Activated CD4-positive, alpha-beta T cell treated with anti-CD3 and anti-CD28 coated beads for 48 hours (primary cell): Measurements from ENCODE around the gene HLA-DRB1.
A peak's percentile ranks its signal among the peaks of the same experiment; 100 is the strongest.
"Not testable (repeated sequence)": the region's sequence is repeated elsewhere in the genome, so short reads cannot be mapped to it uniquely, and the experiment has no call there.

Source experiments
- DNase-seq: peaks from one replicate; pipeline ENCODE4 v3.0.0-alpha.2; 2020

HLA-DRB1 gene

DNA sequence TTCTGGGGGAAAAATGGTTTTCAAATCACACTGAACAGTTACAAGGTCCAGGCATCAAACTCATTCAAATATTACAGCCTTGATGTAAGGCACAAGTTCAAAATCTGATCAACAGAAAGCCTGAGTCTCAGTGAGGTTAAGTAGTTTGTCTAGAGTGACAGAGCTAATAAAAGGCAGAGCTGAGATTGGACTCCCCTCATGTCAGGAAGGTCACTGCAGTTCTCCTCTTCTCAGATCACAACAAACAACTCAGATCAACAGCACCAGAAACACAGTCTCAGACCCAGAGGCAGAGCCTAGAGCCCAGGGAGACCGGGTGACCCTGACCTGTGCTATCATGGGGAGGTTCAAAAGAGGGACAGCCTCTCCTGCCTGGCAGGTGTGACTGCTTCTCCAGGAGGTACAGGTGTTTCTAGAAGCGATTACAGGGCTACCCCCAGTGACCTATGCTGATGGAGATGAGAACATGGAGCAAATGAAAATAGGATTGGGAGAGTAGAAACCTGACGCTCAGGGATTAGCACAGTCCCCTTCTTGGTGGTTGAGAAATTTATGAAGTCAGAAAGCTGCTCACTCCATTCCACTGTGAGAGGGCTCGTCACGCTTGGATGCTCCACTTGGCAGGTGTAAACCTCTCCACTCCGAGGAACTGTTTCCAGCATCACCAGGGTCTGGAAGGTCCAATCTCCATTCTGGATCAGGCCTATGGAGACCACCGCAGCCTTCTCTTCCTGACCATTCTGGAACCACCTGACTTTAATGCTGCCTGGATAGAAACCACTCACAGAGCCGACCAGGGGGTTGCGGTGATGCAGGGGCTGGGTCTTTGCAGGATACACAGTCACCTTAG, 35.3 kb downstream of the HLA-DRB1 start:
- DNase-seq, result no peak

- no peak for DNase-seq
Measured at GRCh38 chr6:32553037-32553742, 36.5 kb downstream of the HLA-DRB1 start.

- no peak for DNase-seq
Measured at GRCh38 chr6:32551410-32551809, 38.2 kb downstream of the HLA-DRB1 start.

GRCh38 chr6:32539839-32540238, 49.8 kb downstream of the HLA-DRB1 start:
- DNase-seq, result no peak

DNA sequence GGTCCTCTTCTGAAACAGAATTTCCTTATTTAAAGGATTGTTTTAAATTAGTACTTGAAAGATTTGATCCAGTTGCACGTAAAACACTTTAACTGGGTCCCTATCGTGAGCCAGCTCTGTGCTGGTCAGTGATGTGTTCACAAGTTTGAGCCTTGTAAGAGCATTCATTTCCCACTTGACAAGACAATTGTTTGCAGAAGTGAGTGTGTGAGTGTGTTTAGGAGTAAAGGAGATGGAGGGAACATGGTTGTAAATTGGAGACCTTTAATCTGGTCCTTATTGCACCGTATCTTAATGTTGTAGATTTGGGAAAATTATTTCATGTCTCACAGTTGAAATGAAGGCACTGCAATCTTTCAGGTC, 59.2 kb downstream of the HLA-DRB1 start:
- not testable (repeated sequence) for DNase-seq

DNA sequence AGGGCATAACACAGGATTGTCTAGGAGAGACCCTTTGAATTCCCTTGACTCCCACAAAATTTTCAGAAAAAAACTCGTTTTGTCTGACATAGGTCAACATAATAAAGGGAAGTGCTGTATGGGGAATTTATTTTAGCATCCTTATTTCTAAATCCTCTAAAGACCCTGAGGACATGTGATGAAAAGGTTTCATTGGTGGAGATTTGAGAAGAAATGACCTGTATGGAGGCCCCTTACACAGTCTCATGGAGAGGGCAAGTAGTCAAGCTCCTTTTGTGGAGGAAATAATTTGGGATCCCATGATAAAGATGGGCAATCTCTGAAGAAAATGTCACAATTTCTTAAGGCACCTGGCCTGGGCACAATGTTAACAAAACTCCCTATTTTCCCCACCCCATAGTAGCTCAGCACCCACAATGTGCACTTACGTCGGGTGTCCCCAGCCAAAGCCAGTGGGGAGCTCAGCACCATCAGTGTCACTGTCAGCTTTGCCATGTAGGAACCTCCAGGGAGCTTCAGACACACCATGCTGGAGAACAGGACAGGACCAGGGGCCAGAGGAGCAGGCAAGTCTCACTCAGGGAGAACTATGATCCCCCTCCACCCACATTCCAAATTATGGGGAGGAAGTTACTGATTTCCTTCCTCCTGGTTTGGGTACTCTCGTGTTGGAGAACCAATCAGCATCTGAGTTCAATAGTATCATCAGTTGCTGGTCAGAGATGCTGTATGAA, 59.8 kb downstream of the HLA-DRB1 start, which contains the start of gene HLA-DRB5:
TSS of gene HLA-DRB5 (minus strand) at position 591 of the 734 bp plus-strand sequence. CDS start at position 528, 63 bp downstream.
- DNase-seq, result peak; percentile 3
